MCF 10A (cell line): ENCODE results near the gene UNC79. TPM values are rescaled to one million over a fixed set of nuclear protein-coding genes. Genes with fewer than 3 reads are reported as not detected.

ENCODE experiments used
- BruUV-seq: library from RNA; stranded (reverse); fragments of 400-500 nt; replicated peaks from 2 replicates; lab custom pipeline; 2021; lab: Mats Ljungman, UMichigan
- CTCF ChIA-PET: fragments of 300-600 bp; sonication (Branson Sonifier 250); formaldehyde crosslinking; extraction: SDS; loops from one replicate; lab custom pipeline; 2021; ENCODE audit warnings: antibody characterized with exemption, inconsistent platforms; lab: Yijun Ruan, JAX
- POLR2A ChIA-PET: fragments of 300-600, 350-650 bp; sonication (Branson Sonifier 250); formaldehyde crosslinking; extraction: SDS; loops from one replicate; lab custom pipeline; 2020; ENCODE audit warnings: antibody characterized with exemption, inconsistent platforms; lab: Yijun Ruan, JAX
- DNase-seq: peaks from one replicate; pipeline ENCODE4 v3.0.0-alpha.2; 2018; ENCODE audit not compliant: unreplicated experiment
- H3K27ac Mint-ChIP-seq: one replicate; pipeline ENCODE4 v1.8.0; 2022; ENCODE audit warnings: mild to moderate bottlenecking, low read depth, mixed read lengths; ENCODE audit not compliant: unreplicated experiment
- H3K27me3 Mint-ChIP-seq: one replicate; pipeline ENCODE4 v1.8.0; 2022; ENCODE audit warnings: mixed read lengths; ENCODE audit not compliant: insufficient read depth, unreplicated experiment
- H3K36me3 Mint-ChIP-seq: one replicate; pipeline ENCODE4 v1.8.0; 2022; ENCODE audit warnings: mild to moderate bottlenecking, moderate library complexity, mixed read lengths; ENCODE audit not compliant: insufficient read depth, unreplicated experiment
- H3K4me1 Mint-ChIP-seq: one replicate; pipeline ENCODE4 v1.8.0; 2022; ENCODE audit warnings: mixed read lengths; ENCODE audit not compliant: insufficient read depth, unreplicated experiment
- H3K4me3 Mint-ChIP-seq: one replicate; pipeline ENCODE4 v1.8.0; 2022; ENCODE audit warnings: mild to moderate bottlenecking, moderate library complexity, mixed read lengths; ENCODE audit not compliant: unreplicated experiment
- H3K9me3 Mint-ChIP-seq: one replicate; pipeline ENCODE4 v1.8.0; 2022; ENCODE audit warnings: mixed read lengths; ENCODE audit not compliant: unreplicated experiment
- CTCF ChIP-seq: fragments of 200-600 bp; IDR thresholded peaks from one replicate; pipeline ENCODE4 v1.8.0; 2022; ENCODE audit warnings: antibody characterized with exemption, mild to moderate bottlenecking; ENCODE audit not compliant: unreplicated experiment
- intact Hi-C: fragments of 100-400 bp; cut with micrococcal nuclease; formaldehyde crosslinking; loops from 2 replicates; pipeline ENCODE4 v1.14.1; 2022
- total RNA-seq: library from RNA; stranded (reverse); gene quantifications from 2 replicates; pipeline ENCODE4 v1.2.3, GENCODE V29; 2022

Gene UNC79
- total RNA-seq, 1 experiment from 2014 or later = 0.05 TPM

- CTCF ChIA-PET = interaction anchor here (0.6 to 0.7 kb wide), 2 partner anchors 49 to 947 kb away, joined by 3 read pairs; partner anchors contain the start of gene SERPINA9
- Mint-ChIP-seq H3K27me3 (peaks cover 28% of the 10 kb centered on the region), H3K4me3 (no peak overlapping the region), H3K9me3 (no peaks in the 10 kb centered on the region), H3K4me1 (no peaks in the 10 kb centered on the region), H3K27ac (no peak overlapping the region), H3K36me3 (no peaks in the 10 kb centered on the region)
- no peak for TF ChIP-seq CTCF
- BruUV-seq = no TSS peak
- POLR2A ChIA-PET = interaction anchor here (1.1 kb wide), 1 partner anchor 11 kb away, joined by 3 read pairs; no protein-coding TSS in a partner anchor
- intact Hi-C loops = loop anchor here (10.0 kb wide), 1 partner anchor 174 kb away; no protein-coding TSS in a partner anchor
- no peak for DNase-seq
Observed at GRCh38 chr14:93528884-93529558, 98.3 kb downstream of the UNC79 start.

- POLR2A ChIA-PET = no interaction called here
- Mint-ChIP-seq H3K36me3 (no peaks in the 10 kb centered on the region), H3K9me3 (no peaks in the 10 kb centered on the region), H3K4me3 (no peak overlapping the region), H3K4me1 (no peaks in the 10 kb centered on the region), H3K27me3 (peaks cover 18% of the 10 kb centered on the region), H3K27ac (no peak overlapping the region)
- intact Hi-C loops = no loop called here
- no peak for DNase-seq
- no TSS peak for BruUV-seq
- no peak for TF ChIP-seq CTCF
- CTCF ChIA-PET = no interaction called here
Observed at GRCh38 chr14:93531644-93532043, 100.9 kb downstream of the UNC79 start.

GRCh38 chr14:93532541-93532940 is 101.8 kb downstream of the UNC79 start:
- CTCF ChIA-PET = no interaction called here

GRCh38 chr14:93533437-93533836 is 102.7 kb downstream of the UNC79 start:
- no peak overlapping the region for H3K4me3 Mint-ChIP-seq
- H3K9me3 Mint-ChIP-seq = no peaks in the 10 kb centered on the region
- intact Hi-C loops = no loop called here
- no peak overlapping the region for H3K27ac Mint-ChIP-seq
- peaks cover 35% of the 10 kb centered on the region for H3K27me3 Mint-ChIP-seq
- no TSS peak for BruUV-seq
- CTCF ChIA-PET = interaction anchor here (0.6 to 1.4 kb wide), 3 partner anchors 10 to 81 kb away, joined by 3 to 5 read pairs (median 4); no protein-coding TSS in a partner anchor
- no peaks in the 10 kb centered on the region for H3K4me1 Mint-ChIP-seq
- no peak for DNase-seq
- POLR2A ChIA-PET = no interaction called here
- H3K36me3 Mint-ChIP-seq = no peaks in the 10 kb centered on the region
- TF ChIP-seq CTCF = no peak

More at GRCh38 chr14:93532541-93532940, 101.8 kb downstream of the UNC79 start:
- H3K9me3 Mint-ChIP-seq = no peaks in the 10 kb centered on the region
- no TSS peak for BruUV-seq
- POLR2A ChIA-PET = no interaction called here
- H3K4me1 Mint-ChIP-seq = no peaks in the 10 kb centered on the region
- intact Hi-C loops = no loop called here
- DNase-seq = no peak
- no peak overlapping the region for H3K4me3 Mint-ChIP-seq
- no peaks in the 10 kb centered on the region for H3K36me3 Mint-ChIP-seq
- H3K27ac Mint-ChIP-seq = no peak overlapping the region
- H3K27me3 Mint-ChIP-seq = peaks cover 27% of the 10 kb centered on the region
- TF ChIP-seq CTCF = no peak
